Right lobe of liver (tissue), 6 donors: ENCODE measurements around the gene MAML3. TPM values are rescaled to one million over a fixed set of nuclear protein-coding genes. Genes with fewer than 3 reads are reported as not detected.

ENCODE experiments used
- ATAC-seq, 4 donors: fragments of 200-7000 bp; cut with Tn5 transposase; one replicate each; pipeline ENCODE4 v1.9.1; 2020; ENCODE audit warnings: mild to moderate bottlenecking in 4 of 4, moderate library complexity in 4 of 4
- DNase-seq, 3 donors: peaks; one replicate each; pipeline ENCODE4 v3.0.0-alpha.2; 2020
- H3K27ac ChIP-seq, 3 donors: fragments of 200-600 bp; one replicate each; pipeline ENCODE4 v1.8.0; 2022
- H3K27me3 ChIP-seq, 2 donors: fragments of 200-600 bp; one replicate each; pipeline ENCODE4 v1.8.0; 2022
- H3K36me3 ChIP-seq, 4 donors: fragments of 200-600 bp; sonication (generic) in 1 of 4; one replicate each; pipeline versions ENCODE4 v1.5.1 to v1.8.0; 2017 to 2022; ENCODE audit warnings: control low read depth in 1 of 4
- H3K4me1 ChIP-seq, 4 donors: fragments of 200-600 bp; sonication (generic) in 1 of 4; one replicate each; pipeline versions ENCODE4 v1.5.1 to v1.8.0; 2017 to 2022; ENCODE audit warnings: control low read depth in 1 of 4
- H3K4me3 ChIP-seq, 3 donors: fragments of 200-600 bp; one replicate each; pipeline ENCODE4 v1.8.0; 2022
- H3K9me3 ChIP-seq, 4 donors: fragments of 200-600 bp; sonication (generic) in 1 of 4; one replicate each; pipeline versions ENCODE4 v1.5.1 to v1.8.0; 2017 to 2022; ENCODE audit warnings: control low read depth in 1 of 4
- POLR2A ChIP-seq: fragments of 450-650 bp; IDR thresholded peaks from one replicate; pipeline ENCODE4 v1.6.1; 2017; ENCODE audit warnings: antibody characterized with exemption, mild to moderate bottlenecking
- WGBS: methylation state at CpG from one replicate; pipeline ENCODE4 v1.1.6; 2018; ENCODE audit warnings: low coverage, low lambda C conversion rate; ENCODE audit not compliant: insufficient coverage; ENCODE audit errors: missing lambda C conversion rate; 5-methylcytosine and 5-hydroxymethylcytosine counted together
- intact Hi-C, 2 donors: fragments of 100-400 bp; cut with DNase I; formaldehyde crosslinking; loops; one replicate each; pipeline versions ENCODE4 v1.11.2 to v1.14.1; 2022
- total RNA-seq, 6 experiments: library from RNA; depleted of rRNA in 2 of 6; stranded (reverse); fragments of >200 nt in 2 of 6; fragmentation: NEBNext Ultra II Directional in 3 of 6; extraction: Animal tissue kit (Norgen Biotek cat#: 25700) in 3 of 6; gene quantifications; one replicate each; pipeline versions ENCODE4 v1.1.0 to v1.2.4, GENCODE V29; 2016 to 2023
- TF ChIP-seq, protein P1 (sequence below), 4 donors: fragments of 200-600 bp in 3 of 4; fragments of 450-650 bp in 1 of 4; IDR thresholded peaks; one replicate each; pipeline versions ENCODE4 v1.5.1 to v1.8.0; 2016 to 2022; ENCODE audit warnings: antibody characterized with exemption in 4 of 4, mild to moderate bottlenecking in 2 of 4
- donor health status: DM: no; HTN: yes; CAD: no.
- donor health status: DM: no; HTN: no; CAD: no.
- donor health status: DM: no; HTN: no; CAD: no.
- donor health status: DM: no; HTN: yes; CAD: no.
- donor health status: DM: no; HTN: yes; CAD: no.

Gene MAML3
- total RNA-seq, 6 experiments from 2014 or later = 2.6 to 7.8 (median 5.0) TPM

DNA sequence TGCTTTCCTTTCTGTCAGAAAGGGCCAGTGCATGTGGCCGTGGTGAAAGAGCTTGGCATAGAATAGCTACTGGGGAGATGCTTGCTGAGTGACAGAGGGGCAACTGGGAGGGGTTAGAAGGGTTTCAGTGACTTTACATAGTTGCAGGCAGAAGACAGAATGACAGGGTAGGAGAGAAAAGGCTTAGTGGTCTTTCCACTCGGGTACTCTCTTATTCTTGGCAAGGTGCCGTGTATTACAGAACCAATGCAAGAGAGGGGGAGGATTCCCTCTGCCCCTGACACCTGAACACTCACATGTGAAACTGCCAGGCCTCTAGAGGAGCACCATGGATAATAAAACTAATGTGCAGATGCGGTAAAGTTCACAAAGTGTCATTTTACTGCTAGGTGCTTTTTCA lies 260.2 kb downstream of the MAML3 start:
- no peaks in the 10 kb centered on the region for H3K36me3 ChIP-seq
- no peaks in the 10 kb centered on the region for H3K27me3 ChIP-seq
- H3K27ac ChIP-seq = no peak overlapping the region
- no peak for TF ChIP-seq POLR2A
- TF ChIP-seq, protein P1, sequence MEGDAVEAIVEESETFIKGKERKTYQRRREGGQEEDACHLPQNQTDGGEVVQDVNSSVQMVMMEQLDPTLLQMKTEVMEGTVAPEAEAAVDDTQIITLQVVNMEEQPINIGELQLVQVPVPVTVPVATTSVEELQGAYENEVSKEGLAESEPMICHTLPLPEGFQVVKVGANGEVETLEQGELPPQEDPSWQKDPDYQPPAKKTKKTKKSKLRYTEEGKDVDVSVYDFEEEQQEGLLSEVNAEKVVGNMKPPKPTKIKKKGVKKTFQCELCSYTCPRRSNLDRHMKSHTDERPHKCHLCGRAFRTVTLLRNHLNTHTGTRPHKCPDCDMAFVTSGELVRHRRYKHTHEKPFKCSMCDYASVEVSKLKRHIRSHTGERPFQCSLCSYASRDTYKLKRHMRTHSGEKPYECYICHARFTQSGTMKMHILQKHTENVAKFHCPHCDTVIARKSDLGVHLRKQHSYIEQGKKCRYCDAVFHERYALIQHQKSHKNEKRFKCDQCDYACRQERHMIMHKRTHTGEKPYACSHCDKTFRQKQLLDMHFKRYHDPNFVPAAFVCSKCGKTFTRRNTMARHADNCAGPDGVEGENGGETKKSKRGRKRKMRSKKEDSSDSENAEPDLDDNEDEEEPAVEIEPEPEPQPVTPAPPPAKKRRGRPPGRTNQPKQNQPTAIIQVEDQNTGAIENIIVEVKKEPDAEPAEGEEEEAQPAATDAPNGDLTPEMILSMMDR (IDR thresholded peaks at IDR 0.05) = no peak
- DNase-seq (no peak), ATAC-seq (no peak)
- 94% methylated on average over 3 of the region's 4 CpGs for WGBS
- intact Hi-C loops = no loop called here
- H3K9me3 ChIP-seq = no peaks in the 10 kb centered on the region
- H3K4me3 ChIP-seq = no peak overlapping the region
- peaks cover 0 to 2% (median 0%) of the 10 kb centered on the region in 4 donors for H3K4me1 ChIP-seq

DNA sequence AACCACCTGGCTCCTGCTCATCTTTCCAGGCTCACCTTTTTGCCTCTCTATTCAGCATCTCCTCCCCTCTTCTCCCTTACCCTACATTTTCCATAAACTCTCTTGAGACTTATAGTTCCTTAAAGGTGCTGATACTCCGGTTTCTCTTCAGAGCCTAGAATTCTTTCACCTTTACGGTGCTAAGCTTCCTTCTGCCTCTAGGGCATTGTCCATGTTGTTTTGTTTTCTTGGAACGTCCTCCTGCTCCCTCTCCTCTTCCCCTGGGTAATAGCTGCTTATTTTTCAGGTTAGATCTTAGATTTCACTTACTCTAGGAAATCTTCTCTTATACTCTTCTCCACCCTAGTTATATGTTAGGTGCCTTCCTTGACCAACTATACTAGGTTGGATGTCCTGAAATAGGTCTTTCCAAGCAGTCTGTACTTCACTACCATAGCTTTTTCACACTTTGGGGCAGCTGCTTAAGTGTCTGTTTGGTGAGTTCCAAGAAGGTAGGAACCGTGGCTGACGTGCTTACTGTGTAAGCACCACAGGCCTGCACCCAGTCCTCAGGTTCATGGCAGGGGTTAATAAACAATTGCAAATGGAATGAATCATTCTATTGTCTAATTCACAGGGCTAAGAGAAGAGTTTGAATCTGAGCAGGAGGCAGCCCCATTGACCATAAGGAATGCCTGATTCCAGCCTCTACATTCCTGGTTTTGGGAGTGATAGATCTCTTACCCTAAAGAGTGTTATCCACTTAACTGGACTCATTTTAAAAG lies 260.8 kb downstream of the MAML3 start:
- no peak for ATAC-seq
- H3K36me3 ChIP-seq = no peaks in the 10 kb centered on the region
- intact Hi-C loops = no loop called here
- no peak for DNase-seq
- no peak overlapping the region for H3K4me3 ChIP-seq
- no peaks in the 10 kb centered on the region for H3K9me3 ChIP-seq
- no peak for TF ChIP-seq POLR2A
- TF ChIP-seq, protein P1 (IDR thresholded peaks at IDR 0.05) = no peak
- 88% methylated on average over 3 of the region's 5 CpGs for WGBS
- H3K4me1 ChIP-seq = no peaks in the 10 kb centered on the region
- H3K27ac ChIP-seq = no peak overlapping the region
- no peaks in the 10 kb centered on the region for H3K27me3 ChIP-seq

DNA sequence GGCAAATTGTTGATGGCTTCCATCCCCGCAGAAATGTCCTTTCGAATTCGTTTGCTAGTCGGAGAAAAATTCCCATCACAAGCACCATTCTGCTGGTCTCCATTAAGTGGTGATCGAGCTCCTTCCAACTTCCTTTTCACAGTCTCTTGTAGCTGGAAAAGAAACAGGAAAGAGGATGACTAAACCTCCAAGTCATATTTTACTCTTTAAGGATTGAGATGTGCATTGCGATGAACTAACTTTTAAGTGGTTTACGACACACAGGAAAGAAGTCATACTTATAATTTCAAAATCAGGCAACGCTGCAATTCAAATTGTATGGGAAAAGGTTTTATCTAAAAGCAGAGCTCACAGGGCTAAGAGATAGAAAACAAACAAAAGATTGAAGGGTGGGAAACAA lies 263.2 kb downstream of the MAML3 start:
- H3K9me3 ChIP-seq = no peaks in the 10 kb centered on the region
- H3K4me3 ChIP-seq = no peak overlapping the region
- H3K27ac ChIP-seq = no peak overlapping the region
- no peaks in the 10 kb centered on the region for H3K36me3 ChIP-seq
- ATAC-seq = peak in 2 of 4 donors; percentile 37 to 49
- intact Hi-C loops = no loop called here
- WGBS = 61% methylated on average over 8 of the region's 8 CpGs
- no peak for DNase-seq
- H3K4me1 ChIP-seq = peaks cover 0 to 8% (median 0%) of the 10 kb centered on the region in 4 donors
- no peak for TF ChIP-seq POLR2A
- TF ChIP-seq, protein P1 (IDR thresholded peaks at IDR 0.05) = no peak
- no peaks in the 10 kb centered on the region for H3K27me3 ChIP-seq

DNA sequence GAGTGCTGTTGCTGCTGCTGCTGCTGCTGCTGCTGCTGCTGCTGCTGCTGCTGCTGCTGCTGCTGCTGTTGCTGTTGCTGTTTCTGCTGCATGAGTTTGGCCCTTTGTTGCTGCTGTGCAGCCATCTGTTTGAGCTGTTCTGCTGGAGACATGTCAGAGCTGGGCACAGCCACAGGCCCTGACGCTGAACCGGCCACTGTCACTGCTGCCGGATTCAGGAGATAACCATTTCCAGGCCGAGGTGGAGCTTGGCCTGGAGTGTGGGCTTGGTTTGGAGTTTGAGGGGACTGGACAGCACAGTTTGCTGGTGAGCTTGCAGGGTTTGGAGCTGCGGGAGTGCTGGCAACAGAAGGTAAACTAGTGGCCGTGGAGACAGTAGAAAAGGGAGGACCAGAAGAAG lies 264.1 kb downstream of the MAML3 start:
- Histone ChIP-seq H3K27me3 (no peaks in the 10 kb centered on the region), H3K4me1 (peaks cover 0 to 8% (median 0%) of the 10 kb centered on the region in 4 donors), H3K4me3 (no peak overlapping the region), H3K36me3 (no peaks in the 10 kb centered on the region), H3K9me3 (no peaks in the 10 kb centered on the region), H3K27ac (no peak overlapping the region)
- ATAC-seq (no peak), DNase-seq (no peak)
- WGBS = 77% methylated on average over 6 of the region's 6 CpGs
- no peak for TF ChIP-seq POLR2A
- TF ChIP-seq, protein P1 (IDR thresholded peaks at IDR 0.05) = no peak
- intact Hi-C loops = no loop called here
